NT2/D1 (cell line): ENCODE results near the gene PKP4.

ENCODE experiments used
- SUZ12 ChIP-seq: IDR thresholded peaks from 2 replicates; pipeline ENCODE4 v1.6.1; 2011; ENCODE audit not compliant: insufficient read length, insufficient read depth; ENCODE audit errors: extremely low read depth
- YY1 ChIP-seq: IDR thresholded peaks from 2 replicates; pipeline ENCODE4 v1.6.1; 2011; ENCODE audit not compliant: insufficient read length, insufficient read depth
- ZNF274 ChIP-seq: IDR thresholded peaks from 2 replicates; pipeline ENCODE4 v1.6.1; 2011; ENCODE audit warnings: mild to moderate bottlenecking, low read depth, low read length

DNA sequence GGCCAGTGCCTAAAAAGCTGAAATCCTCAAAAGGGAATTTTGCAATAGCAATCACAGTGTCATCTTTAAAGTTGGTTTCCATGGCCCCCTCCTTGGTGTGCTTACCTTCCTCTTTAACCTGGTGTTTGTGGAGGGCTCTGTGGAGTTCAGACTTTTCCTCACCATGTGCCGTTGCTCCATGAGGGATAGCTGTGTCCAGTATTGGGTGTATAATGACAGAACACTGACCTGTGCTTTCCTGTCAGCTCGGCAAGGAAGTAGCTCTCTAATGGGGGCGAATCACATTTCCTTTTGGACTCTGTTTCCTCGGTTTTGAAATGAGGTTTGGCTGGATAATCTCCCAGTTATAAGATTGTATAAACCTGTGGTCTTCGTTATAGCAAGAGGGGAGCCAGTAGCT, 172.4 kb downstream of the PKP4 start:
- no peak for TF ChIP-seq YY1
- no peak for TF ChIP-seq ZNF274
- no peak for TF ChIP-seq SUZ12
